ENCODE measurements around the gene ADD1. TPM values are rescaled to one million over a fixed set of nuclear protein-coding genes. Genes with fewer than 3 reads are reported as not detected.

ADD1 gene
- total RNA-seq, 2 experiments from 2014 or later, result 136 TPM

- DNase-seq, result no peak
- peak overlapping the region; percentile 45 for H3K4me3 Mint-ChIP-seq
- peak overlapping the region; percentile 80 for H3K27ac Mint-ChIP-seq
- peaks cover 62% of the 10 kb centered on the region for H3K4me1 Mint-ChIP-seq
- peaks cover 18% of the 10 kb centered on the region for H3K36me3 Mint-ChIP-seq
- H3K9me3 Mint-ChIP-seq, result no peaks in the 10 kb centered on the region
- no peaks in the 10 kb centered on the region for H3K27me3 Mint-ChIP-seq
Observed at GRCh38 chr4:2850966-2851798, 7.5 kb downstream of the ADD1 start.

- Mint-ChIP-seq H3K9me3 (no peaks in the 10 kb centered on the region), H3K27ac (peak overlapping the region; percentile 80), H3K27me3 (no peaks in the 10 kb centered on the region)
Observed at GRCh38 chr4:2852481-2852921, 8.9 kb downstream of the ADD1 start.

GRCh38 chr4:2855584-2855983, 11.9 kb downstream of the ADD1 start:
- Mint-ChIP-seq H3K36me3 (peaks cover 23% of the 10 kb centered on the region), H3K9me3 (no peaks in the 10 kb centered on the region), H3K27me3 (no peaks in the 10 kb centered on the region), H3K4me1 (peaks cover 61% of the 10 kb centered on the region), H3K27ac (no peak overlapping the region), H3K4me3 (no peak overlapping the region)
- no peak for DNase-seq

More at GRCh38 chr4:2852481-2852921, 8.9 kb downstream of the ADD1 start:
- peak overlapping the region; percentile 42 for H3K4me3 Mint-ChIP-seq
- H3K4me1 Mint-ChIP-seq, result peaks cover 59% of the 10 kb centered on the region
- DNase-seq, result no peak
- peaks cover 17% of the 10 kb centered on the region for H3K36me3 Mint-ChIP-seq

GRCh38 chr4:2856266-2856665, 12.6 kb downstream of the ADD1 start:
- DNase-seq, result no peak
- Mint-ChIP-seq H3K4me3 (no peak overlapping the region), H3K36me3 (peaks cover 27% of the 10 kb centered on the region), H3K27ac (no peak overlapping the region), H3K4me1 (peaks cover 61% of the 10 kb centered on the region), H3K27me3 (no peaks in the 10 kb centered on the region), H3K9me3 (no peaks in the 10 kb centered on the region)

- Mint-ChIP-seq H3K36me3 (peaks cover 27% of the 10 kb centered on the region), H3K9me3 (no peaks in the 10 kb centered on the region), H3K4me1 (peaks cover 59% of the 10 kb centered on the region), H3K4me3 (no peak overlapping the region), H3K27me3 (no peaks in the 10 kb centered on the region), H3K27ac (no peak overlapping the region)
- DNase-seq, result no peak
Observed at GRCh38 chr4:2857349-2857927, 13.8 kb downstream of the ADD1 start.

GRCh38 chr4:2858451-2859217, 15.0 kb downstream of the ADD1 start:
- peaks cover 25% of the 10 kb centered on the region for H3K36me3 Mint-ChIP-seq
- peaks cover 58% of the 10 kb centered on the region for H3K4me1 Mint-ChIP-seq
- DNase-seq, result no peak
- no peaks in the 10 kb centered on the region for H3K27me3 Mint-ChIP-seq
- no peak overlapping the region for H3K4me3 Mint-ChIP-seq
- peak overlapping the region; percentile 32 for H3K27ac Mint-ChIP-seq
- no peaks in the 10 kb centered on the region for H3K9me3 Mint-ChIP-seq

- no peaks in the 10 kb centered on the region for H3K27me3 Mint-ChIP-seq
- H3K36me3 Mint-ChIP-seq, result peaks cover 20% of the 10 kb centered on the region
- DNase-seq, result no peak
- peak overlapping the region; percentile 40 for H3K27ac Mint-ChIP-seq
- no peaks in the 10 kb centered on the region for H3K9me3 Mint-ChIP-seq
- peaks cover 55% of the 10 kb centered on the region for H3K4me1 Mint-ChIP-seq
- no peak overlapping the region for H3K4me3 Mint-ChIP-seq
Observed at GRCh38 chr4:2859514-2859913, 15.9 kb downstream of the ADD1 start.

- H3K9me3 Mint-ChIP-seq, result no peaks in the 10 kb centered on the region
- no peak for DNase-seq
- H3K4me3 Mint-ChIP-seq, result no peak overlapping the region
- H3K27me3 Mint-ChIP-seq, result no peaks in the 10 kb centered on the region
- peak overlapping the region; percentile 40 for H3K27ac Mint-ChIP-seq
- H3K4me1 Mint-ChIP-seq, result peaks cover 56% of the 10 kb centered on the region
- H3K36me3 Mint-ChIP-seq, result peaks cover 20% of the 10 kb centered on the region
Observed at GRCh38 chr4:2860391-2861348, 17.0 kb downstream of the ADD1 start.

- Mint-ChIP-seq H3K4me3 (no peak overlapping the region), H3K27me3 (no peaks in the 10 kb centered on the region), H3K4me1 (peaks cover 60% of the 10 kb centered on the region), H3K9me3 (no peaks in the 10 kb centered on the region), H3K36me3 (peaks cover 15% of the 10 kb centered on the region), H3K27ac (no peak overlapping the region)
- DNase-seq, result no peak
Observed at GRCh38 chr4:2861631-2862436, 18.2 kb downstream of the ADD1 start.

- H3K9me3 Mint-ChIP-seq, result no peaks in the 10 kb centered on the region
- H3K4me1 Mint-ChIP-seq, result peaks cover 63% of the 10 kb centered on the region
- no peaks in the 10 kb centered on the region for H3K27me3 Mint-ChIP-seq
- DNase-seq, result no peak
- H3K27ac Mint-ChIP-seq, result no peak overlapping the region
- H3K4me3 Mint-ChIP-seq, result no peak overlapping the region
- peaks cover 13% of the 10 kb centered on the region for H3K36me3 Mint-ChIP-seq
Observed at GRCh38 chr4:2862528-2862927, 18.9 kb downstream of the ADD1 start.

GRCh38 chr4:2863649-2864048, 20.0 kb downstream of the ADD1 start:
- Mint-ChIP-seq H3K27me3 (no peaks in the 10 kb centered on the region), H3K36me3 (peaks cover 12% of the 10 kb centered on the region), H3K27ac (no peak overlapping the region), H3K4me1 (peaks cover 62% of the 10 kb centered on the region), H3K4me3 (no peak overlapping the region), H3K9me3 (no peaks in the 10 kb centered on the region)
- no peak for DNase-seq

- Mint-ChIP-seq H3K9me3 (no peaks in the 10 kb centered on the region), H3K27ac (no peak overlapping the region), H3K4me3 (no peak overlapping the region), H3K27me3 (no peaks in the 10 kb centered on the region), H3K36me3 (peaks cover 4% of the 10 kb centered on the region), H3K4me1 (peaks cover 61% of the 10 kb centered on the region)
- DNase-seq, result no peak
Observed at GRCh38 chr4:2865196-2865780, 21.6 kb downstream of the ADD1 start.

GRCh38 chr4:2866160-2866861, 22.7 kb downstream of the ADD1 start:
- peaks cover 55% of the 10 kb centered on the region for H3K4me1 Mint-ChIP-seq
- DNase-seq, result no peak
- H3K9me3 Mint-ChIP-seq, result no peaks in the 10 kb centered on the region
- no peak overlapping the region for H3K4me3 Mint-ChIP-seq
- no peak overlapping the region for H3K27ac Mint-ChIP-seq
- peaks cover 3% of the 10 kb centered on the region for H3K36me3 Mint-ChIP-seq
- H3K27me3 Mint-ChIP-seq, result no peaks in the 10 kb centered on the region

Measured in activated naive CD8-positive, alpha-beta T cell treated with anti-CD3 and anti-CD28 coated beads for 36 hours (primary cell).